ENCODE data around the gene CCDC88A.

- no peak for TF ChIP-seq CTCF (conservative IDR thresholded peaks at IDR 0.05; ENCODE audit: low read depth, low read length)
- TF ChIP-seq EZH2 (IDR thresholded peaks at IDR 0.05; ENCODE audit: borderline replicate concordance, low read depth, low read length, poor library complexity, severe bottlenecking) = no peak
Measured at GRCh38 chr2:55351672-55352071, 68.0 kb downstream of the CCDC88A start.

All from A673 (cell line).